GM12873 (cell line): ENCODE results near the gene CEP295NL.

ENCODE experiments used
- CTCF ChIP-seq: IDR thresholded peaks from 2 replicates; pipeline ENCODE4 v1.5.1; 2012; ENCODE audit warnings: low read depth, mild to moderate bottlenecking, moderate library complexity, low read length, control low read depth; ENCODE audit not compliant: insufficient read depth; ENCODE audit errors: missing control alignments

CEP295NL gene

GRCh38 chr17:78889531-78889930, 13.5 kb downstream of the CEP295NL start:
- no peak for TF ChIP-seq CTCF

GRCh38 chr17:78888941-78889518, 14.0 kb downstream of the CEP295NL start:
- TF ChIP-seq CTCF: no peak

GRCh38 chr17:78886954-78887353, 16.0 kb downstream of the CEP295NL start:
- no peak for TF ChIP-seq CTCF

GRCh38 chr17:78885956-78886355, 17.0 kb downstream of the CEP295NL start:
- no peak for TF ChIP-seq CTCF

- no peak for TF ChIP-seq CTCF
Measured at GRCh38 chr17:78884876-78885667, 17.9 kb downstream of the CEP295NL start.

- no peak for TF ChIP-seq CTCF
Measured at GRCh38 chr17:78884148-78884825, 18.7 kb downstream of the CEP295NL start.

GRCh38 chr17:78883533-78884131, 19.4 kb downstream of the CEP295NL start:
- TF ChIP-seq CTCF: no peak
